ENCODE results near the gene BCL2L12. TPM values are rescaled to one million over a fixed set of nuclear protein-coding genes. Genes with fewer than 3 reads are reported as not detected.

BCL2L12 gene
- total RNA-seq, 1 donor from 2014 or later = 53.3 TPM

DNA sequence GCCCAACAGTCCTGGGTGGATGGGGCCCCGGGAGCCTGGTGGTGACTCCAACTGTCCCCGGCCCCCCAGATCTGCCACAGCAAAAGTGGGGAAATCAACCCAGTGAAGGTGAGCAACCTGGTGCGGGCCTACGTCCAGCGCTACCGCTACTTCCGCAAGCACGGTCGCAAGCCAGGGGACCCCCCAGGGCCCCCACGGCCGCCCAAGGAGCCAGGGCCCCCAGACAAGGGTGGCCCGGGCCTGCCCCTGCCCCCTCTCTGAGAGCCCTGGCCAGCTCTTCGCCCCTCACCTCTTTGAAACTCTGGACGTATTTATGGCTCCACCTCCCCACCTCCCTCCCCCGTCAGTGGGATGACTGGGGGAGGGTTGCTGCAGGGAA lies 7.6 kb upstream of the BCL2L12 start:
- no peak overlapping the region for H3K4me3 ChIP-seq (ENCODE audit: low read depth, low read length)
- no peak for DNase-seq (ENCODE audit: low read depth)
- TF ChIP-seq, protein P1, sequence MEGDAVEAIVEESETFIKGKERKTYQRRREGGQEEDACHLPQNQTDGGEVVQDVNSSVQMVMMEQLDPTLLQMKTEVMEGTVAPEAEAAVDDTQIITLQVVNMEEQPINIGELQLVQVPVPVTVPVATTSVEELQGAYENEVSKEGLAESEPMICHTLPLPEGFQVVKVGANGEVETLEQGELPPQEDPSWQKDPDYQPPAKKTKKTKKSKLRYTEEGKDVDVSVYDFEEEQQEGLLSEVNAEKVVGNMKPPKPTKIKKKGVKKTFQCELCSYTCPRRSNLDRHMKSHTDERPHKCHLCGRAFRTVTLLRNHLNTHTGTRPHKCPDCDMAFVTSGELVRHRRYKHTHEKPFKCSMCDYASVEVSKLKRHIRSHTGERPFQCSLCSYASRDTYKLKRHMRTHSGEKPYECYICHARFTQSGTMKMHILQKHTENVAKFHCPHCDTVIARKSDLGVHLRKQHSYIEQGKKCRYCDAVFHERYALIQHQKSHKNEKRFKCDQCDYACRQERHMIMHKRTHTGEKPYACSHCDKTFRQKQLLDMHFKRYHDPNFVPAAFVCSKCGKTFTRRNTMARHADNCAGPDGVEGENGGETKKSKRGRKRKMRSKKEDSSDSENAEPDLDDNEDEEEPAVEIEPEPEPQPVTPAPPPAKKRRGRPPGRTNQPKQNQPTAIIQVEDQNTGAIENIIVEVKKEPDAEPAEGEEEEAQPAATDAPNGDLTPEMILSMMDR (conservative IDR thresholded peaks at IDR 0.05; ENCODE audit: low read depth, low read length) = no peak

DNA sequence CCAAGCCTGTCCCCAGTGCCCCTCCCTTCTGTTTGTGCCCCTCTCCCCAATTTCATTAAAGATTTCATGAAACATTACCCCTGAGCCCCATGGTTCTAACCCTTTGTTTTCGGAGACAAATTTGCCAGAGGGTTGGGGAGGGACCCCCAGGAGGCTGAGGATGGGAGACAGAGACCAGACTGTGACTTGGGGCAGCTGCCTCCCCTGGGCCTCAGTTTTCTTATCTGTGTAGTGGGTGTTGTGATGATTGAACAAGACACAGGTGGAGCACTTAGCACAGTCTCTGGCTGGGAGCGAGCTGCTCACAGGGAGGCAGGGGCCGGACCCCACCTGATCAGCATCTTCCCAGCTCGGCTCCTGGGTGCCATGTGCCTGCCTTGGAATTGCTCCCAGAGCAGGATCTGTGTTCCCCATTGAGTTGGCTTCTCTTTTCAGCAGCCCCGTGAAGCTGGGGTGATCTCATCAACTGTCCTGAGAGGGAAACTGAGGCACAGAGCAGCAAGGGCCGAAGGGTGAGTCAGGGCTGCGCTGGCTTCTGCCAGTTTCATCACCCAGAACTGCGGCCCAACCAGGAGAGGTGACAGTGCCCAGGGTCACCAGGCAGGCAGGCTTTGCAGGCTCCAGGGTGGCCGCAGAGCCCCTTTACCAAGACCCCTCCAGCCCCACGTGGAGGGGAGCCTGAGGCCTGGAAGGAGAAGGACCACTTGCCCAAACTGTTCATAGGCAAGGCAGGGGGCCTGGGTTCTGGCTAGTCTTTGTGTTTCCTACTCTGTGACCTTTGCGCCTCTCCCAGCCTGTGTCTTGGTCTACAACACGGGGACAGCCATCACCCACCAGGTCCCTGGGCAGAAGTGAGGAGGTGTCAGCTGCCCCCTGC lies 6.9 kb upstream of the BCL2L12 start:
- TF ChIP-seq, protein P1 (conservative IDR thresholded peaks at IDR 0.05; ENCODE audit: low read depth, low read length) = no peak

DNA sequence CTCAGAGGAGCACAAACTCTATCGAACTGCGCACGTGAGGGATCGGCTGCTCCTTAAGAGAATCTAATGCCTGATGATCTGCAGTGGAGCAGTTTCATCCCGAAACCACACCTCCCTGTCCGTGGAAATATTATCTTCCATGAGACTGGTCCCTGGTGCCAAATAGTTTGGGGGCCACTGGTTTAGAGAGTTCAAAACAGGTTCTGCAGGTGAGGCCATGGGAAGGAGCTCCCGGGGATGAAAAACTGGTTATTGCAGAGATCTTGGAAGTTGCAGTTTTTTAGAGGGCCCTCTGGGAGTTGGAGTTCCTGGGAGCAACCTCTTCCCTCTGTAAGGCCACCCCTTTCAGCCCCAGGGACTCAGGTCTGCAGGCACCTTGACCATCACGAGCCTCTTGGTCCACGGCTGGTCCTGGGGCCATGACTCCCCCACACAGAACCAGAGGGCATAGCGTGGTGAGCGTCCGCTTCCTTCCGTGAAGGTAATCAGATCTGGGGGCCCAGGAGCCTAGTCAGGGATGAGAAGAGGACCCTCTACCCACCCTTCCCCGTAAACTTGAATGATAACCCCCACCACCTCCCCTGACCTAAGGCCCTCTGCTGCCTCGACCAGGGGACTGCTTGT lies 5.3 kb upstream of the BCL2L12 start:
- TF ChIP-seq, protein P1 (conservative IDR thresholded peaks at IDR 0.05; ENCODE audit: low read depth, low read length) = no peak
- no peak for DNase-seq (ENCODE audit: low read depth)
- no peak overlapping the region for H3K4me3 ChIP-seq (ENCODE audit: low read depth, low read length)

More for the DNA sequence above, 6.9 kb upstream of the BCL2L12 start:
- H3K4me3 ChIP-seq (ENCODE audit: low read depth, low read length) = no peak overlapping the region
- no peak for DNase-seq (ENCODE audit: low read depth)

DNA sequence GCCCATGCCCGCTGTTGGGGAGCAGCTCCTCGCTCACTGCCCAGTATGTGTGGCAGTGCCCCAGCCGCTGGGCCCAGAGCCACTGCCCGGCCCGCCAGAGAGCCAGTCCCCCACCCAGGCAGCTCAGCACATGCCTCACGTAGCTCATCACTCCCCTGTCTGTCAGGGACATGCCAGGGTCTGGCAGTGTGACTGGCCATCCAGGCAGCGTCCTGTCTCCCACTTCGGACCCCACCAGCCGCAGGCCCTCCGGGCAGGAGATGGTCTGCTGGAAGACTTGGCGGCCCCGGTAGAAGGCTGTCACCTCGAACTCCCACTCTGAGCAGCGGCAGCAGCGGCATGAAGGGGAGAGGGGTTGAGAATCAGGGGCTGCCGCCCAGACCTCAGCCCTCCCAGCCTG lies 3.7 kb upstream of the BCL2L12 start:
- TF ChIP-seq, protein P1 (conservative IDR thresholded peaks at IDR 0.05; ENCODE audit: low read depth, low read length) = no peak
- DNase-seq (ENCODE audit: low read depth) = no peak
- H3K4me3 ChIP-seq (ENCODE audit: low read depth, low read length) = no peak overlapping the region

DNA sequence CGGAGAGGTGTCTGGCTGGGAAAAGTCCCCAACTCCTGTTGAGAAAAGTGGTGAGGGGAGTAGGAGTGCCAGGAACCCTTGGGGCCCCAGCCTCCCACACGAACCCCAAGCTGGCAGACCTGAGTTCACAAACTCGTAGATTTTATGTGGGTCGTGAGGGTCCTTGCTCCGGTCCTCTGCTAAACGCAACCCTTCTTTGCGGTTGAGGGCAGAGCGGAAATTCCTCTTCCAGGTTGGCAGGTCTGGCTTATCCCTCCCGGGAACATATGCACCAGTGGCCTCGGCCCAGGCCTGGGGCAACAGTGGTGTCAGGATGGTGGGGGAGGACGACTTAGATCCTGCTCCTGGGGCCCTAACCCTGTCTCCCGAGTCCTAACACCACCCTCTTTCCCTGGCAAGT lies 2.5 kb upstream of the BCL2L12 start:
- H3K4me3 ChIP-seq (ENCODE audit: low read depth, low read length) = no peak overlapping the region
- TF ChIP-seq, protein P1 (conservative IDR thresholded peaks at IDR 0.05; ENCODE audit: low read depth, low read length) = no peak
- DNase-seq (ENCODE audit: low read depth) = no peak

DNA sequence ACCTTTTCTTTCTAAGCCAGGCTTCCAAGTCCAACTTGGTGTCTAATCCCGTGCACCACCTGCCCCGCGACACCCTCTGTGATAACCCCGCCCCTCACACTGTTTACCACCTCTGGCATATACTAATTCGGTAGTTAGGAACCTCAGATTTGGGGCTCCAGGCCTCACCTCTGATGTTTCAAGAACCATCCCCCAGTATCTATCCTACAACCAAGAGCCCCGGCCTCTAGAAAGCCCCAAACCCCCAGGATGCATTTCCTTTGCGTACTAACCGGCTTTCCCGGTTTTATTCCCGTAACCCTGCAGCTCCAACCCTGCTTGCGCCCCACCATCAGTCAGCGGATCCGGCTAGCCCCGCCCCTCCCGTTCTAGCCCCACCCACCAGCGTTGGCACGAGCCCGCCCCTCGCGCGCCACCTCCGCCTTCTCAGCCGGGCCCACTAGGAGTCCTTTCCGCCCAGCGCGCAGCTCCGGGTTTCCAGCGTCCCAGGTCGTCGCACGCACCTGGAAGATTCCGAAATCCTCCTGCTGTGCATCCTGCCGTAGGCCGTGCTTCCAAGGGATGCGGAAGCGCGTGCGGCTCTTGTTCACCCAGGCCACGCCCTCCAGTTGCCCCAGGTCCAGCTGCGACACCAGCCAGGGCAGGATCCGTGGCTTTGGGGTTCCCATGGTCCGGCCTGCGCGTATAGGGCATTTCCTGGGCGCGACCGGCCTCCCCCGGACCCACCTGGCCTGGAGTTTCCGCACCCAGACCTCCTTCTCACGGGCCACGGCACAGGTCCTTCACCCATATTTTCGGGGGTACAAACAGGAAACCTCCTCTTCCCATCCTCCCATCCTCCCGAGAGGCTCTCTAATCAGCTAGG lies 1.3 kb upstream of the BCL2L12 start:
- TF ChIP-seq, protein P1 (conservative IDR thresholded peaks at IDR 0.05; ENCODE audit: low read depth, low read length) = no peak
- no peak for DNase-seq (ENCODE audit: low read depth)

More for the DNA sequence above, 1.3 kb upstream of the BCL2L12 start:
- peak overlapping the region; percentile 87 for H3K4me3 ChIP-seq (ENCODE audit: low read depth, low read length)

All from epithelial cell of proximal tubule (primary cell).